ENCODE results near the gene C10orf71.

- no peak for TF ChIP-seq TOX (CRISPR knock-in tag; IDR thresholded peaks at IDR 0.05; ENCODE audit: borderline replicate concordance)
- TF ChIP-seq POU6F1 (CRISPR knock-in tag; IDR thresholded peaks at IDR 0.05; ENCODE audit: borderline replicate concordance, low read depth): no peak
- no peak for TF ChIP-seq ESRRG (CRISPR knock-in tag; IDR thresholded peaks at IDR 0.05)
- TF ChIP-seq TCF4 (CRISPR knock-in tag; IDR thresholded peaks at IDR 0.05; ENCODE audit: borderline replicate concordance): no peak
- no peak for TF ChIP-seq PATZ1 (CRISPR knock-in tag; IDR thresholded peaks at IDR 0.05; ENCODE audit: borderline replicate concordance)
- no peak for TF ChIP-seq ARNTL (CRISPR knock-in tag; IDR thresholded peaks at IDR 0.05; ENCODE audit: borderline replicate concordance, low read depth)
Observed at GRCh38 chr10:49296836-49297235, 2.1 kb upstream of the C10orf71 start.

Measured in SK-N-SH treated with all-trans-retinoic acid at 6 μM for 48 hours (cell line).